Upper lobe of left lung (tissue), 6 donors: Measurements from ENCODE around the gene APBB2. TPM values are rescaled to one million over a fixed set of nuclear protein-coding genes. Genes with fewer than 3 reads are reported as not detected.

Experiments
- ATAC-seq, 2 donors: fragments of 200-7000 bp; cut with Tn5 transposase; one replicate each; pipeline ENCODE4 v1.9.1; 2022; ENCODE audit warnings: mild to moderate bottlenecking in 2 of 2, moderate library complexity in 2 of 2; ENCODE audit not compliant: low FRiP score in 2 of 2
- DNase-seq, 2 donors: peaks; one replicate each; pipeline ENCODE4 v3.0.0-alpha.2; 2019 to 2020
- H3K27ac ChIP-seq, 4 donors: fragments of 200-600 bp; sonication (generic); one replicate each; pipeline ENCODE4 v1.5.1; 2016 to 2019
- H3K27me3 ChIP-seq, 4 donors: fragments of 200-600 bp; sonication (generic); one replicate each; pipeline ENCODE4 v1.5.1; 2017 to 2019
- H3K36me3 ChIP-seq, 4 donors: fragments of 200-600 bp; sonication (generic); one replicate each; pipeline ENCODE4 v1.5.1; 2016 to 2019
- H3K4me1 ChIP-seq, 4 donors: fragments of 200-600 bp; sonication (generic); one replicate each; pipeline ENCODE4 v1.5.1; 2018 to 2019
- H3K4me3 ChIP-seq, 4 donors: fragments of 200-600 bp; sonication (generic); one replicate each; pipeline ENCODE4 v1.5.1; 2017 to 2019; ENCODE audit warnings: mild to moderate bottlenecking in 2 of 4, moderate library complexity in 1 of 4
- H3K9me3 ChIP-seq, 4 donors: fragments of 200-600 bp; sonication (generic); one replicate each; pipeline ENCODE4 v1.5.1; 2018 to 2019
- CTCF ChIP-seq, 6 experiments: fragments of 450-650 bp in 4 of 6; fragments of 200-600 bp in 2 of 6; sonication (generic) in 2 of 6; IDR thresholded peaks; one replicate each; pipeline ENCODE4 v1.5.1; 2016 to 2019; ENCODE audit warnings: antibody characterized with exemption in 6 of 6
- EP300 ChIP-seq, 4 donors: sonication (generic); formaldehyde crosslinking; IDR thresholded peaks; one replicate each; pipeline ENCODE4 v1.5.1; 2017; ENCODE audit warnings: antibody characterized with exemption in 4 of 4, control low read depth in 2 of 4
- POLR2A ChIP-seq, 4 donors: fragments of 450-650 bp; IDR thresholded peaks; one replicate each; pipeline ENCODE4 v1.5.1; 2016 to 2017; ENCODE audit warnings: antibody characterized with exemption in 4 of 4, mild to moderate bottlenecking in 2 of 4
- POLR2AphosphoS5 ChIP-seq, 2 donors: sonication (generic); formaldehyde crosslinking; IDR thresholded peaks; one replicate each; pipeline ENCODE4 v1.5.1; 2017; ENCODE audit warnings: antibody characterized with exemption in 2 of 2
- WGBS, 2 donors: methylation state at CpG; one replicate each; pipeline ENCODE4 v1.1.5; 2017 to 2018; 5-methylcytosine and 5-hydroxymethylcytosine counted together
- total RNA-seq, 6 donors: library from RNA; depleted of rRNA in 4 of 6; stranded (reverse); fragments of >200 nt in 4 of 6; gene quantifications; one replicate each; pipeline versions ENCODE4 v1.1.0 to v1.2.1, GENCODE V29; 2016 to 2021
- donor health status: DM: no; HTN: no; CAD: no; lungs with moderate emphysema.
- donor health status: DM: no; HTN: yes; CAD: no; lungs with severe emphysema.

Gene APBB2
- total RNA-seq, 6 donors from 2014 or later = 69.5 to 168 (median 102) TPM

- Histone ChIP-seq H3K27me3 (no peaks in the 10 kb centered on the region), H3K36me3 (no peaks in the 10 kb centered on the region), H3K4me1 (peaks cover 12 to 34% (median 27%) of the 10 kb centered on the region in 4 donors), H3K4me3 (no peak overlapping the region), H3K9me3 (no peaks in the 10 kb centered on the region), H3K27ac (peak overlapping the region in 1 of 4 donors; percentile 39)
- no peak for ATAC-seq
- 85 to 95% methylated on average over 2 of the region's 2 CpGs for WGBS, 2 donors
- TF ChIP-seq POLR2AphosphoS5 (IDR thresholded peaks at IDR 0.05) (no peak), CTCF (IDR thresholded peaks at IDR 0.05) (no peak), POLR2A (IDR thresholded peaks at IDR 0.05) (no peak), EP300 (IDR thresholded peaks at IDR 0.05) (no peak)
- DNase-seq = no peak
These were observed 92.4 kb downstream of the APBB2 start for GRCh38 chr4:41121906-41122305.

- Histone ChIP-seq H3K9me3 (no peaks in the 10 kb centered on the region), H3K36me3 (no peaks in the 10 kb centered on the region), H3K4me1 (peaks cover 12 to 31% (median 26%) of the 10 kb centered on the region in 4 donors), H3K27me3 (no peaks in the 10 kb centered on the region), H3K4me3 (peak overlapping the region in 1 of 4 donors; percentile 19), H3K27ac (peak overlapping the region; percentile 26 to 73 (median 48))
- ATAC-seq (peak in 1 of 2 donors; percentile 67), DNase-seq (peak in 1 of 2 donors; percentile 76)
- WGBS, 2 donors = 41 to 43% methylated on average over 12 of the region's 12 CpGs
- TF ChIP-seq POLR2AphosphoS5 (IDR thresholded peaks at IDR 0.05) (peak in 1 of 2 donors; percentile 15), CTCF (IDR thresholded peaks at IDR 0.05) (no peak)
These were observed 93.8 kb downstream of the APBB2 start for GRCh38 chr4:41120297-41121217.

GRCh38 chr4:41119867-41120295 lies 94.5 kb downstream of the APBB2 start:
- Histone ChIP-seq H3K4me1 (peaks cover 12 to 24% (median 21%) of the 10 kb centered on the region in 4 donors), H3K4me3 (peak overlapping the region in 1 of 4 donors; percentile 19), H3K9me3 (no peaks in the 10 kb centered on the region), H3K36me3 (no peaks in the 10 kb centered on the region), H3K27me3 (no peaks in the 10 kb centered on the region), H3K27ac (peak overlapping the region; percentile 26 to 73 (median 48))
- WGBS, 2 donors = 69 to 70% methylated on average over 5 of the region's 5 CpGs
- DNase-seq (no peak), ATAC-seq (no peak)
- TF ChIP-seq CTCF (IDR thresholded peaks at IDR 0.05) (no peak), POLR2A (IDR thresholded peaks at IDR 0.05) (no peak), EP300 (IDR thresholded peaks at IDR 0.05) (no peak), POLR2AphosphoS5 (IDR thresholded peaks at IDR 0.05) (no peak)

GRCh38 chr4:41111791-41112190 lies 102.6 kb downstream of the APBB2 start:
- no peak overlapping the region for H3K4me3 ChIP-seq
- no peaks in the 10 kb centered on the region for H3K9me3 ChIP-seq
- no peaks in the 10 kb centered on the region for H3K36me3 ChIP-seq
- no peaks in the 10 kb centered on the region for H3K4me1 ChIP-seq
- H3K27me3 ChIP-seq = no peaks in the 10 kb centered on the region
- H3K27ac ChIP-seq = no peak overlapping the region
- ATAC-seq = no peak
- WGBS, 2 donors = 85 to 93% methylated on average over 2 of the region's 2 CpGs
- TF ChIP-seq CTCF (IDR thresholded peaks at IDR 0.05) = no peak
- TF ChIP-seq POLR2AphosphoS5 (IDR thresholded peaks at IDR 0.05) = no peak
- no peak for TF ChIP-seq EP300 (IDR thresholded peaks at IDR 0.05)
- no peak for TF ChIP-seq POLR2A (IDR thresholded peaks at IDR 0.05)
- DNase-seq = no peak
